GM18861 (cell line): Measurements from ENCODE around the gene ADAM23.

Source experiments
- ATAC-seq: cut with Tn5 transposase; IDR thresholded peaks from one replicate; pipeline ENCODE4 v1.9.1; 2021; ENCODE audit not compliant: unreplicated experiment

The ADAM23 gene

GRCh38 chr2:206558492-206558891 lies 115.2 kb downstream of the ADAM23 start:
- ATAC-seq = no peak

GRCh38 chr2:206561962-206562361 lies 118.6 kb downstream of the ADAM23 start:
- no peak for ATAC-seq

GRCh38 chr2:206562375-206562774 lies 119.0 kb downstream of the ADAM23 start:
- ATAC-seq = no peak

GRCh38 chr2:206563374-206563773 lies 120.0 kb downstream of the ADAM23 start:
- no peak for ATAC-seq

- no peak for ATAC-seq
Measured at GRCh38 chr2:206565666-206566065, 122.3 kb downstream of the ADAM23 start.

- no peak for ATAC-seq
Measured at GRCh38 chr2:206569470-206569869, 126.1 kb downstream of the ADAM23 start.

GRCh38 chr2:206570199-206570598 lies 126.9 kb downstream of the ADAM23 start:
- no peak for ATAC-seq

- ATAC-seq = no peak
Measured at GRCh38 chr2:206572725-206573124, 129.4 kb downstream of the ADAM23 start.

GRCh38 chr2:206573793-206574192 lies 130.5 kb downstream of the ADAM23 start:
- ATAC-seq = no peak

GRCh38 chr2:206584323-206585116 lies 141.2 kb downstream of the ADAM23 start:
- no peak for ATAC-seq

GRCh38 chr2:206585335-206585734 lies 142.0 kb downstream of the ADAM23 start:
- no peak for ATAC-seq

- no peak for ATAC-seq
Measured at GRCh38 chr2:206586609-206587008, 143.3 kb downstream of the ADAM23 start.

- no peak for ATAC-seq
Measured at GRCh38 chr2:206597717-206598218, 154.4 kb downstream of the ADAM23 start.

- no peak for ATAC-seq
Measured at GRCh38 chr2:206603243-206603642, 159.9 kb downstream of the ADAM23 start.

GRCh38 chr2:206610451-206610850 lies 167.1 kb downstream of the ADAM23 start:
- ATAC-seq = no peak

GRCh38 chr2:206611191-206611590 lies 167.9 kb downstream of the ADAM23 start:
- ATAC-seq = no peak

GRCh38 chr2:206611736-206612135 lies 168.4 kb downstream of the ADAM23 start:
- ATAC-seq = no peak

GRCh38 chr2:206614811-206615210 lies 171.5 kb downstream of the ADAM23 start:
- no peak for ATAC-seq

GRCh38 chr2:206615417-206616089 lies 172.2 kb downstream of the ADAM23 start:
- no peak for ATAC-seq

GRCh38 chr2:206616151-206616550 lies 172.8 kb downstream of the ADAM23 start:
- ATAC-seq = no peak

- no peak for ATAC-seq
Measured at GRCh38 chr2:206619011-206619410, 175.7 kb downstream of the ADAM23 start.

GRCh38 chr2:206626108-206626507 lies 182.8 kb downstream of the ADAM23 start:
- ATAC-seq = no peak
